GM12878 (cell line): ENCODE measurements around the gene CHRNA9.

Experiments used
- EP300 ChIP-seq, 2 experiments: fragments of 150-350 bp in 1 of 2; IDR thresholded peaks; 2 replicates each; pipeline ENCODE4 v1.6.1; 2011 to 2012; ENCODE audit warnings: low read depth in 2 of 2, low read length in 2 of 2, borderline replicate concordance in 1 of 2, improper control_type of control experiment in 1 of 2, inconsistent platforms in 1 of 2; ENCODE audit not compliant: control insufficient read depth in 1 of 2
- FOXM1 ChIP-seq: IDR thresholded peaks from 2 replicates; pipeline ENCODE4 v1.6.1; 2012; ENCODE audit warnings: low read depth, mild to moderate bottlenecking, inconsistent platforms, low read length, moderate library complexity
- HCFC1 ChIP-seq: fragments of 150-350 bp; IDR thresholded peaks from 2 replicates; pipeline ENCODE4 v1.6.1; 2014; ENCODE audit warnings: low read length
- NFYB ChIP-seq: IDR thresholded peaks from 2 replicates; pipeline ENCODE4 v1.6.1; 2011; ENCODE audit warnings: low read depth, mild to moderate bottlenecking, low read length, improper control_type of control experiment, moderate library complexity; ENCODE audit not compliant: insufficient read depth
- NR2C2 ChIP-seq: IDR thresholded peaks from 2 replicates; pipeline ENCODE4 v1.6.1; 2011; ENCODE audit warnings: borderline replicate concordance, low read depth; ENCODE audit not compliant: control insufficient read depth, insufficient read length
- POLR2A ChIP-seq: IDR thresholded peaks from 2 replicates; pipeline ENCODE4 v1.6.1; 2011; ENCODE audit warnings: low read depth, mild to moderate bottlenecking, low read length
- POLR2AphosphoS2 ChIP-seq: IDR thresholded peaks from 2 replicates; pipeline ENCODE4 v1.6.1; 2011; ENCODE audit warnings: low read depth, mild to moderate bottlenecking, low read length, improper control_type of control experiment, moderate library complexity
- RAD21 ChIP-seq: IDR thresholded peaks from 2 replicates; pipeline ENCODE4 v1.6.1; 2011; ENCODE audit warnings: mild to moderate bottlenecking, low read depth, low read length, moderate library complexity; ENCODE audit not compliant: insufficient read depth
- SIN3A ChIP-seq: IDR thresholded peaks from 2 replicates; pipeline ENCODE4 v1.6.1; 2012; ENCODE audit warnings: low read depth, low read length, improper control_type of control experiment
- SMC3 ChIP-seq: IDR thresholded peaks from 2 replicates; pipeline ENCODE4 v1.6.1; 2011; ENCODE audit warnings: low read length, improper control_type of control experiment, borderline replicate concordance
- SPI1 ChIP-seq: IDR thresholded peaks from 2 replicates; pipeline ENCODE4 v1.6.1; 2011; ENCODE audit warnings: low read depth, mild to moderate bottlenecking, low read length, moderate library complexity, borderline replicate concordance; ENCODE audit not compliant: insufficient read depth
- ZZZ3 ChIP-seq: IDR thresholded peaks from 2 replicates; pipeline ENCODE4 v1.6.1; 2011; ENCODE audit warnings: low read depth; ENCODE audit not compliant: control insufficient read depth, insufficient read length
- TF ChIP-seq, protein P1 (sequence below): IDR thresholded peaks from 2 replicates; pipeline ENCODE4 v1.6.1; 2012; ENCODE audit warnings: mild to moderate bottlenecking, low read depth, low read length
- TF ChIP-seq, protein P2 (sequence below), 3 experiments: IDR thresholded peaks in 2 of 3; conservative IDR thresholded peaks in 1 of 3; 2 replicates each; pipeline ENCODE4 v1.5.1; 2011; ENCODE audit warnings: low read depth in 3 of 3, low read length in 3 of 3, mild to moderate bottlenecking in 3 of 3, control low read depth in 2 of 3, moderate library complexity in 2 of 3, inconsistent platforms in 1 of 3, mixed read lengths in 1 of 3; ENCODE audit not compliant: control insufficient read depth in 2 of 3, insufficient read depth in 1 of 3; ENCODE audit errors: extremely low read depth in 1 of 3

DNA sequence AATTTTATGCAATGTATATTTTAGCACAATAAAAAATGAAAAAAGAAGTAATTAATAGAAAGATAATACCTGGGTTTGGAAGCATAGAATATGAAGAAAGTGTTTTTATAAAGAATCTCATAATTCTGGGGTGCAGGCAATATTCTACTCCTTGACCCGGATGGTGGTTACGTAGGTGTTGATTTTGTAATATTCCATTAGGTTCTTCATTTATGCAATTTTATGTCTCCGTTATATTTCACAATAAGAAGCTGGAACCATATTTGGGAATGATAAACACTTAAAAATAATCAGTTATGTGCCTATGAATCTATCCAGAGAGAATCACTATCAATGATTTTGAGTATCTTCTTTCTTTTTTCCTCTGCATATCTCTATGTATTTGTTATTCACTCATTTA lies 38.5 kb downstream of the CHRNA9 start:
- TF ChIP-seq, protein P1, sequence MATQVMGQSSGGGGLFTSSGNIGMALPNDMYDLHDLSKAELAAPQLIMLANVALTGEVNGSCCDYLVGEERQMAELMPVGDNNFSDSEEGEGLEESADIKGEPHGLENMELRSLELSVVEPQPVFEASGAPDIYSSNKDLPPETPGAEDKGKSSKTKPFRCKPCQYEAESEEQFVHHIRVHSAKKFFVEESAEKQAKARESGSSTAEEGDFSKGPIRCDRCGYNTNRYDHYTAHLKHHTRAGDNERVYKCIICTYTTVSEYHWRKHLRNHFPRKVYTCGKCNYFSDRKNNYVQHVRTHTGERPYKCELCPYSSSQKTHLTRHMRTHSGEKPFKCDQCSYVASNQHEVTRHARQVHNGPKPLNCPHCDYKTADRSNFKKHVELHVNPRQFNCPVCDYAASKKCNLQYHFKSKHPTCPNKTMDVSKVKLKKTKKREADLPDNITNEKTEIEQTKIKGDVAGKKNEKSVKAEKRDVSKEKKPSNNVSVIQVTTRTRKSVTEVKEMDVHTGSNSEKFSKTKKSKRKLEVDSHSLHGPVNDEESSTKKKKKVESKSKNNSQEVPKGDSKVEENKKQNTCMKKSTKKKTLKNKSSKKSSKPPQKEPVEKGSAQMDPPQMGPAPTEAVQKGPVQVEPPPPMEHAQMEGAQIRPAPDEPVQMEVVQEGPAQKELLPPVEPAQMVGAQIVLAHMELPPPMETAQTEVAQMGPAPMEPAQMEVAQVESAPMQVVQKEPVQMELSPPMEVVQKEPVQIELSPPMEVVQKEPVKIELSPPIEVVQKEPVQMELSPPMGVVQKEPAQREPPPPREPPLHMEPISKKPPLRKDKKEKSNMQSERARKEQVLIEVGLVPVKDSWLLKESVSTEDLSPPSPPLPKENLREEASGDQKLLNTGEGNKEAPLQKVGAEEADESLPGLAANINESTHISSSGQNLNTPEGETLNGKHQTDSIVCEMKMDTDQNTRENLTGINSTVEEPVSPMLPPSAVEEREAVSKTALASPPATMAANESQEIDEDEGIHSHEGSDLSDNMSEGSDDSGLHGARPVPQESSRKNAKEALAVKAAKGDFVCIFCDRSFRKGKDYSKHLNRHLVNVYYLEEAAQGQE: no peak
- TF ChIP-seq, protein P2, sequence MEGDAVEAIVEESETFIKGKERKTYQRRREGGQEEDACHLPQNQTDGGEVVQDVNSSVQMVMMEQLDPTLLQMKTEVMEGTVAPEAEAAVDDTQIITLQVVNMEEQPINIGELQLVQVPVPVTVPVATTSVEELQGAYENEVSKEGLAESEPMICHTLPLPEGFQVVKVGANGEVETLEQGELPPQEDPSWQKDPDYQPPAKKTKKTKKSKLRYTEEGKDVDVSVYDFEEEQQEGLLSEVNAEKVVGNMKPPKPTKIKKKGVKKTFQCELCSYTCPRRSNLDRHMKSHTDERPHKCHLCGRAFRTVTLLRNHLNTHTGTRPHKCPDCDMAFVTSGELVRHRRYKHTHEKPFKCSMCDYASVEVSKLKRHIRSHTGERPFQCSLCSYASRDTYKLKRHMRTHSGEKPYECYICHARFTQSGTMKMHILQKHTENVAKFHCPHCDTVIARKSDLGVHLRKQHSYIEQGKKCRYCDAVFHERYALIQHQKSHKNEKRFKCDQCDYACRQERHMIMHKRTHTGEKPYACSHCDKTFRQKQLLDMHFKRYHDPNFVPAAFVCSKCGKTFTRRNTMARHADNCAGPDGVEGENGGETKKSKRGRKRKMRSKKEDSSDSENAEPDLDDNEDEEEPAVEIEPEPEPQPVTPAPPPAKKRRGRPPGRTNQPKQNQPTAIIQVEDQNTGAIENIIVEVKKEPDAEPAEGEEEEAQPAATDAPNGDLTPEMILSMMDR (IDR thresholded peaks at IDR 0.05 in 2 of 3, conservative IDR thresholded peaks at IDR 0.05 in 1 of 3; ENCODE audit: control insufficient read depth in 2 of 3, extremely low read depth in 1 of 3, insufficient read depth in 1 of 3, low read depth in 3 of 3, low read length in 3 of 3): no peak
- no peak for TF ChIP-seq POLR2A
- TF ChIP-seq EP300 (IDR thresholded peaks at IDR 0.05; ENCODE audit: borderline replicate concordance in 1 of 2, control insufficient read depth in 1 of 2, low read depth in 2 of 2, low read length in 2 of 2): no peak
- no peak for TF ChIP-seq NFYB
- TF ChIP-seq HCFC1: no peak
- no peak for TF ChIP-seq ZZZ3
- TF ChIP-seq FOXM1: no peak
- TF ChIP-seq SPI1: no peak
- no peak for TF ChIP-seq NR2C2
- no peak for TF ChIP-seq SMC3
- TF ChIP-seq RAD21: no peak
- TF ChIP-seq SIN3A: no peak
- no peak for TF ChIP-seq POLR2AphosphoS2
